MM.1S (cell line): Measurements from ENCODE around the gene DPP8.

Experiments used
- EZH2 ChIP-seq: fragments of 300-600 bp; sonication (generic); optimal IDR thresholded peaks from 2 replicates; pipeline ENCODE3; 2017; ENCODE audit warnings: low read depth, mild to moderate bottlenecking, antibody characterized with exemption, low read length, mixed read lengths
- TF ChIP-seq, protein P1 (sequence below): fragments of 300-600 bp; sonication (generic); IDR thresholded peaks from 2 replicates; pipeline ENCODE4 v1.5.1; 2016; ENCODE audit warnings: antibody characterized with exemption, low read length, mixed read lengths

- TF ChIP-seq, protein P1, sequence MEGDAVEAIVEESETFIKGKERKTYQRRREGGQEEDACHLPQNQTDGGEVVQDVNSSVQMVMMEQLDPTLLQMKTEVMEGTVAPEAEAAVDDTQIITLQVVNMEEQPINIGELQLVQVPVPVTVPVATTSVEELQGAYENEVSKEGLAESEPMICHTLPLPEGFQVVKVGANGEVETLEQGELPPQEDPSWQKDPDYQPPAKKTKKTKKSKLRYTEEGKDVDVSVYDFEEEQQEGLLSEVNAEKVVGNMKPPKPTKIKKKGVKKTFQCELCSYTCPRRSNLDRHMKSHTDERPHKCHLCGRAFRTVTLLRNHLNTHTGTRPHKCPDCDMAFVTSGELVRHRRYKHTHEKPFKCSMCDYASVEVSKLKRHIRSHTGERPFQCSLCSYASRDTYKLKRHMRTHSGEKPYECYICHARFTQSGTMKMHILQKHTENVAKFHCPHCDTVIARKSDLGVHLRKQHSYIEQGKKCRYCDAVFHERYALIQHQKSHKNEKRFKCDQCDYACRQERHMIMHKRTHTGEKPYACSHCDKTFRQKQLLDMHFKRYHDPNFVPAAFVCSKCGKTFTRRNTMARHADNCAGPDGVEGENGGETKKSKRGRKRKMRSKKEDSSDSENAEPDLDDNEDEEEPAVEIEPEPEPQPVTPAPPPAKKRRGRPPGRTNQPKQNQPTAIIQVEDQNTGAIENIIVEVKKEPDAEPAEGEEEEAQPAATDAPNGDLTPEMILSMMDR = no peak
- no peak for TF ChIP-seq EZH2
Observed at GRCh38 chr15:65509321-65509720, 8.2 kb downstream of the DPP8 start.
